H1 (cell line): ENCODE measurements around the gene ERAS. TPM values are rescaled to one million over a fixed set of nuclear protein-coding genes. Genes with fewer than 3 reads are reported as not detected.

Source experiments
- CTCF ChIA-PET: fragments of 300-600 bp; sonication (Branson Sonifier 250); formaldehyde crosslinking; loops from one replicate; lab custom pipeline; 2021; ENCODE audit not compliant: partially characterized antibody; lab: Charles Lee
- POLR2A ChIA-PET: fragments of 300-600 bp; sonication (Branson Sonifier 250); formaldehyde crosslinking; loops from one replicate; lab custom pipeline; 2021; ENCODE audit warnings: inconsistent platforms; ENCODE audit not compliant: partially characterized antibody; lab: Charles Lee
- DNase-seq, 2 experiments: peaks; one replicate each; pipeline versions ENCODE4 v3.0.0 to v3.0.0-alpha.2; 2010 to 2022; ENCODE audit warnings: low spot score in 2 of 2, low read depth in 1 of 2, mixed read lengths in 1 of 2
- FAIRE-seq: peaks from 2 replicates; lab custom pipeline; 2011; peaks lifted over from hg19 to GRCh38; lab: Jason Lieb, UNC
- H2AFZ ChIP-seq: 2 replicates; pipeline ENCODE4 v1.8.1; 2012; ENCODE audit warnings: low read length, inconsistent platforms
- H2AK5ac ChIP-seq: 2 replicates; pipeline ENCODE4 v1.6.1; 2013; ENCODE audit warnings: low read depth, low read length
- H2BK120ac ChIP-seq: replicated peaks from 2 replicates; pipeline ENCODE3; 2013; ENCODE audit warnings: low read depth, low read length, inconsistent platforms
- H2BK12ac ChIP-seq: 2 replicates; pipeline ENCODE4 v1.6.1; 2013; ENCODE audit warnings: low read depth, low read length
- H2BK15ac ChIP-seq: 2 replicates; pipeline ENCODE4 v1.6.1; 2013; ENCODE audit warnings: low read length
- H2BK20ac ChIP-seq: 2 replicates; pipeline ENCODE4 v1.6.1; 2013; ENCODE audit warnings: low read length
- H2BK5ac ChIP-seq: 2 replicates; pipeline ENCODE4 v1.6.1; 2013; ENCODE audit warnings: low read depth, low read length
- H3K14ac ChIP-seq: 2 replicates; pipeline ENCODE4 v1.6.1; 2013; ENCODE audit warnings: inconsistent platforms; ENCODE audit not compliant: insufficient read length
- H3K18ac ChIP-seq: 2 replicates; pipeline ENCODE4 v1.6.1; 2013; ENCODE audit warnings: low read length; ENCODE audit errors: extremely low read depth
- H3K23ac ChIP-seq: 2 replicates; pipeline ENCODE4 v1.6.1; 2013; ENCODE audit warnings: inconsistent platforms; ENCODE audit not compliant: insufficient read length
- H3K23me2 ChIP-seq: 2 replicates; pipeline ENCODE4 v1.6.1; 2013; ENCODE audit warnings: low read depth, low read length
- H3K27ac ChIP-seq: 2 replicates; pipeline ENCODE4 v1.6.1; 2011; ENCODE audit warnings: low read depth, low read length, inconsistent platforms
- H3K27me3 ChIP-seq, 4 experiments: replicated peaks in 1 of 4; 1 replicate in 1 of 4; 2 replicates in 3 of 4; pipeline versions ENCODE4 v1.6.1 to v1.8.1; 2011 to 2013; ENCODE audit warnings: low read length in 3 of 4, mild to moderate bottlenecking in 3 of 4, inconsistent platforms in 2 of 4, mixed read lengths in 2 of 4, moderate library complexity in 1 of 4; ENCODE audit not compliant: control insufficient read depth in 3 of 4, insufficient read depth in 3 of 4; ENCODE audit errors: extremely low read depth in 1 of 4
- H3K36me3 ChIP-seq, 4 experiments: 2 replicates each; pipeline versions ENCODE4 v1.6.1 to v1.8.1; 2011 to 2013; ENCODE audit warnings: mild to moderate bottlenecking in 4 of 4, low read length in 3 of 4, moderate library complexity in 2 of 4, control low read depth in 1 of 4, inconsistent platforms in 1 of 4; ENCODE audit not compliant: insufficient read depth in 4 of 4, control insufficient read depth in 2 of 4
- H3K4ac ChIP-seq: replicated peaks from 2 replicates; pipeline ENCODE3; 2013; ENCODE audit warnings: low read length, low read depth, mixed read lengths, inconsistent platforms; ENCODE audit not compliant: insufficient read length
- H3K4me1 ChIP-seq, 4 experiments: replicated peaks in 1 of 4; 1 replicate in 1 of 4; 2 replicates in 3 of 4; pipeline versions ENCODE4 v1.6.1 to v1.8.1; 2011 to 2013; ENCODE audit warnings: low read length in 3 of 4, inconsistent platforms in 2 of 4, mixed read lengths in 1 of 4; ENCODE audit not compliant: insufficient read depth in 4 of 4, control insufficient read depth in 3 of 4
- H3K4me2 ChIP-seq, 2 experiments: 2 replicates each; pipeline versions ENCODE4 v1.6.1 to v1.8.1; 2011 to 2013; ENCODE audit warnings: low read depth in 2 of 2, low read length in 2 of 2, control low read depth in 1 of 2, inconsistent platforms in 1 of 2, mild to moderate bottlenecking in 1 of 2; ENCODE audit not compliant: insufficient read depth in 1 of 2
- H3K4me3 ChIP-seq, 4 experiments: fragments of 200-600, 300-600 bp in 1 of 4; sonication (generic), shearing (Covaris generic), sonication (Bioruptor Twin) in 1 of 4; 2 replicates each; pipeline versions ENCODE4 v1.5.1 to v1.8.1; 2011 to 2016; ENCODE audit warnings: low read length in 4 of 4, low read depth in 3 of 4, control low read depth in 2 of 4, inconsistent platforms in 2 of 4, mild to moderate bottlenecking in 2 of 4, mixed read lengths in 1 of 4, moderate library complexity in 1 of 4; ENCODE audit not compliant: insufficient read depth in 2 of 4; ENCODE audit errors: extremely low read depth in 1 of 4
- H3K56ac ChIP-seq: replicated peaks from 2 replicates; pipeline ENCODE3; 2013; ENCODE audit warnings: low read depth, mild to moderate bottlenecking, mixed read lengths, low read length, inconsistent platforms; ENCODE audit not compliant: insufficient read length
- H3K79me1 ChIP-seq: 2 replicates; pipeline ENCODE4 v1.6.1; 2013; ENCODE audit warnings: low read depth, low read length, control low read depth
- H3K79me2 ChIP-seq, 2 experiments: 2 replicates each; pipeline versions ENCODE4 v1.6.1 to v1.8.1; 2012 to 2013; ENCODE audit warnings: low read length in 2 of 2, mild to moderate bottlenecking in 2 of 2, inconsistent platforms in 1 of 2; ENCODE audit not compliant: insufficient read depth in 2 of 2, control insufficient read depth in 1 of 2
- H3K9ac ChIP-seq, 4 experiments: replicated peaks in 1 of 4; 1 replicate in 1 of 4; 2 replicates in 3 of 4; pipeline versions ENCODE4 v1.6.1 to v1.8.1; 2011 to 2013; ENCODE audit warnings: low read depth in 3 of 4, low read length in 3 of 4, control low read depth in 2 of 4, mild to moderate bottlenecking in 2 of 4, moderate library complexity in 2 of 4, inconsistent platforms in 1 of 4; ENCODE audit errors: extremely low read depth in 1 of 4
- H3K9me3 ChIP-seq, 2 experiments: 2 replicates each; pipeline versions ENCODE4 v1.6.1 to v1.8.1; 2012 to 2013; ENCODE audit warnings: mild to moderate bottlenecking in 2 of 2, moderate library complexity in 2 of 2, control low read depth in 1 of 2, inconsistent platforms in 1 of 2, low read depth in 1 of 2, low read length in 1 of 2, mixed read lengths in 1 of 2; ENCODE audit not compliant: insufficient read depth in 2 of 2
- H4K20me1 ChIP-seq, 2 experiments: replicated peaks in 1 of 2; 2 replicates each; pipeline versions ENCODE3 to v1.8.1; 2011 to 2013; ENCODE audit warnings: inconsistent platforms in 2 of 2, low read length in 2 of 2, mild to moderate bottlenecking in 1 of 2; ENCODE audit not compliant: insufficient read depth in 2 of 2, control insufficient read depth in 1 of 2
- H4K5ac ChIP-seq: 2 replicates; pipeline ENCODE4 v1.6.1; 2013; ENCODE audit warnings: low read length, low read depth, mixed read lengths, inconsistent platforms; ENCODE audit not compliant: insufficient read length
- H4K8ac ChIP-seq: 2 replicates; pipeline ENCODE4 v1.8.0; 2013; ENCODE audit warnings: mild to moderate bottlenecking, moderate library complexity, low read length, inconsistent platforms; ENCODE audit not compliant: insufficient read depth; ENCODE audit errors: extremely low read depth
- H4K91ac ChIP-seq: replicated peaks from 2 replicates; pipeline ENCODE3; 2013; ENCODE audit warnings: low read length, mixed read lengths, inconsistent platforms; ENCODE audit not compliant: insufficient read length
- BCL11A ChIP-seq, 2 experiments: IDR thresholded peaks; one replicate each; pipeline ENCODE4 v1.6.1; 2011; ENCODE audit warnings: low read depth in 2 of 2, low read length in 2 of 2, mild to moderate bottlenecking in 2 of 2
- RBBP5 ChIP-seq: IDR thresholded peaks from 2 replicates; pipeline ENCODE4 v1.7.1; 2012; ENCODE audit warnings: low read depth, mild to moderate bottlenecking, inconsistent platforms, low read length, moderate library complexity, borderline replicate concordance
- SIN3A ChIP-seq, 2 experiments: IDR thresholded peaks in 1 of 2; conservative IDR thresholded peaks in 1 of 2; 2 replicates each; pipeline ENCODE4 v1.6.1; 2011 to 2012; ENCODE audit warnings: low read length in 2 of 2, improper control_type of control experiment in 1 of 2, low read depth in 1 of 2, mild to moderate bottlenecking in 1 of 2
- SIX5 ChIP-seq: IDR thresholded peaks from 2 replicates; pipeline ENCODE4 v1.6.1; 2011; ENCODE audit warnings: mild to moderate bottlenecking, low read depth, low read length
- TBP ChIP-seq: IDR thresholded peaks from 2 replicates; pipeline ENCODE4 v1.6.1; 2011; ENCODE audit warnings: low read depth, low read length, improper control_type of control experiment
- TEAD4 ChIP-seq: IDR thresholded peaks from 2 replicates; pipeline ENCODE4 v1.6.1; 2012; ENCODE audit warnings: low read depth, low read length, inconsistent platforms, mixed read lengths
- YY1 ChIP-seq: IDR thresholded peaks from 2 replicates; pipeline ENCODE4 v1.6.1; 2011; ENCODE audit warnings: low read depth, mild to moderate bottlenecking, low read length
- WGBS, 2 experiments: shearing (Covaris generic) in 1 of 2; methylation state at CpG; one replicate each; pipeline versions ENCODE4 v1.1.6 to v1.1.7; 2013 to 2015; ENCODE audit warnings: low lambda C conversion rate in 2 of 2, mixed read lengths in 2 of 2, inconsistent platforms in 1 of 2, low coverage in 1 of 2, missing lambda C conversion rate in 1 of 2; ENCODE audit not compliant: insufficient replicate concordance in 2 of 2, insufficient coverage in 1 of 2, insufficient read length in 1 of 2; ENCODE audit errors: extremely low coverage in 1 of 2, missing lambda C conversion rate in 1 of 2; 5-methylcytosine and 5-hydroxymethylcytosine counted together
- polyA plus RNA-seq, 7 experiments: library from polyadenylated mRNA; depleted of rRNA in 3 of 7; stranded (reverse) in 5 of 7; unstranded in 2 of 7; fragments of >200 nt in 5 of 7; fragments of 200-250 nt in 2 of 7; gene quantifications; 1 replicate in 5 of 7; 2 replicates in 1 of 7; 4 replicates in 1 of 7; pipeline versions ENCODE4 v1.2.1 to v1.2.3, GENCODE V29; 2011 to 2013; ENCODE audit warnings: missing spikeins in 2 of 7, mixed read lengths in 2 of 7
- total RNA-seq: library from RNA; stranded (reverse); fragmentation: NEBNext Ultra II Directional; extraction: Animal tissue kit (Norgen Biotek cat#: 25700); gene quantifications from 2 replicates; pipeline ENCODE4 v1.2.1, GENCODE V29; 2021
- TF ChIP-seq, protein P1 (sequence below): IDR thresholded peaks from 2 replicates; pipeline ENCODE4 v1.6.1; 2011; ENCODE audit warnings: low read depth, mild to moderate bottlenecking, low read length; ENCODE audit not compliant: insufficient read depth

ERAS gene
- total and polyA plus RNA-seq, 2 of the 8 experiments (the other 6 are each of a cell fraction or from before 2014, with no cell fraction given) = 0.70 TPM; not detected in 1

DNA sequence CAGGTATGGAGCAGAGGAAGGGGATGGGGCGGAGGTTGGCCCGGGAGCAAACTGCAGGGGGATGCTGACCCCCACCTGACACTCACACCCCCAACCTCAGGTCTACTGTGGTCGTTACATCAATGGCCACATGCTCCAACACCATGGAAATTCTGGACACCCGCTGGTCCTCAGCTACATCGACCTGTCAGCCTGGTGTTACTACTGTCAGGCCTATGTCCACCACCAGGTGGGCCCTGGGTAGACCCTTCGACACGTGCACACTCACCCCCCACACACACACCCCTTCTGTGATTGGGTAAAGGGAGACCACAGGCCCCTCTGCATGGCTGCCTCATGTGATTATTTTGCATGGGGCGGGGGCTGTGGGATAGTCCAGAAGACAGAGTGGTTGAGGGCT, 2.2 kb upstream of the ERAS start:
- Histone ChIP-seq H3K23me2 (no peaks in the 10 kb centered on the region), H3K56ac (no peak overlapping the region), H3K27ac (no peak overlapping the region), H3K79me1 (no peaks in the 10 kb centered on the region), H3K27me3 (peaks cover 0 to 7% (median 2%) of the 10 kb centered on the region in 4 experiments; a peak in 3 of 7 replicates), H3K4me3 (no peak overlapping the region), H3K23ac (no peak overlapping the region), H2BK12ac (no peak overlapping the region), H2BK120ac (no peak overlapping the region), H3K18ac (no peak overlapping the region), H4K8ac (no peak overlapping the region), H3K79me2 (no peaks in the 10 kb centered on the region), H3K36me3 (peaks cover 0 to 16% (median 4%) of the 10 kb centered on the region in 4 experiments; a peak in 5 of 8 replicates), H2BK15ac (no peak overlapping the region), H2BK5ac (no peak overlapping the region), H2BK20ac (no peak overlapping the region), H2AK5ac (no peak overlapping the region), H3K4ac (no peak overlapping the region), H3K9me3 (no peaks in the 10 kb centered on the region; a peak in 1 of 4 replicates), H3K4me2 (no peak overlapping the region), H3K9ac (no peak overlapping the region), H4K5ac (no peak overlapping the region), H2AFZ (no peak overlapping the region), H3K4me1 (peaks cover 0 to 3% (median 0%) of the 10 kb centered on the region in 4 experiments; a peak in 2 of 7 replicates), H4K20me1 (peaks cover 0 to under 1% of the 10 kb centered on the region in 2 experiments), H4K91ac (no peak overlapping the region), H3K14ac (no peak overlapping the region)
- DNase-seq = no peak
- TF ChIP-seq YY1 = no peak
- TF ChIP-seq SIN3A (conservative IDR thresholded peaks at IDR 0.05 in 1 of 2, IDR thresholded peaks at IDR 0.05 in 1 of 2; ENCODE audit: low read depth in 1 of 2, low read length in 2 of 2) = no peak
- TF ChIP-seq BCL11A (IDR thresholded peaks at IDR 0.05; ENCODE audit: low read depth in 2 of 2, low read length in 2 of 2) = no peak
- TF ChIP-seq TEAD4 = no peak
- TF ChIP-seq SIX5 = no peak
- no peak for TF ChIP-seq RBBP5
- TF ChIP-seq, protein P1, sequence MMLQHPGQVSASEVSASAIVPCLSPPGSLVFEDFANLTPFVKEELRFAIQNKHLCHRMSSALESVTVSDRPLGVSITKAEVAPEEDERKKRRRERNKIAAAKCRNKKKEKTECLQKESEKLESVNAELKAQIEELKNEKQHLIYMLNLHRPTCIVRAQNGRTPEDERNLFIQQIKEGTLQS = no peak
- no peak for TF ChIP-seq TBP
- ChIA-PET CTCF (interaction anchor here (1.0 kb wide), 1 partner anchor 11 kb away, joined by 3 read pairs; no protein-coding TSS in a partner anchor), POLR2A (interaction anchor here (0.6 to 1.9 kb wide), 6 partner anchors 10 to 161 kb away, joined by 3 to 5 read pairs (median 3); partner anchors contain the start of genes PQBP1 and TIMM17B)
- FAIRE-seq = no peak
- 100% methylated on average over 1 of the region's 8 CpGs; no CpG with 5 or more reads in 1 of the 2 experiments for WGBS, 2 experiments
